Progenitor cell of endocrine pancreas (in vitro differentiated cells): ENCODE results near the gene TTC28. TPM values are rescaled to one million over a fixed set of nuclear protein-coding genes. Genes with fewer than 3 reads are reported as not detected.
A peak's percentile ranks its signal among the peaks of the same experiment; 100 is the strongest.

Experiments used
- DNase-seq: peaks from one replicate; pipeline ENCODE4 v3.0.0; 2021; ENCODE audit warnings: low spot score; ENCODE audit not compliant: unreplicated experiment
- H3K27ac Mint-ChIP-seq: 2 replicates; pipeline ENCODE4 v1.8.0; 2021; ENCODE audit warnings: mild to moderate bottlenecking, moderate library complexity, mixed read lengths
- H3K27me3 Mint-ChIP-seq: 2 replicates; pipeline ENCODE4 v1.8.0; 2021; ENCODE audit warnings: mixed read lengths
- H3K36me3 Mint-ChIP-seq: 2 replicates; pipeline ENCODE4 v1.8.0; 2022; ENCODE audit warnings: mixed read lengths; ENCODE audit not compliant: insufficient read depth
- H3K4me1 Mint-ChIP-seq: 2 replicates; pipeline ENCODE4 v1.8.0; 2021; ENCODE audit warnings: low read depth, mixed read lengths
- H3K4me3 Mint-ChIP-seq: 2 replicates; pipeline ENCODE4 v1.8.0; 2021; ENCODE audit warnings: low read depth, mild to moderate bottlenecking, moderate library complexity, mixed read lengths
- H3K9me3 Mint-ChIP-seq: 2 replicates; pipeline ENCODE4 v1.8.0; 2021; ENCODE audit warnings: low read depth, mixed read lengths
- CTCF ChIP-seq: fragments of 200-600 bp; sonication (generic); IDR thresholded peaks from one replicate; pipeline ENCODE4 v1.5.0; 2021; ENCODE audit warnings: antibody characterized with exemption, mild to moderate bottlenecking; ENCODE audit not compliant: unreplicated experiment
- total RNA-seq: library from RNA; stranded (reverse); gene quantifications from 2 replicates; pipeline ENCODE4 v1.2.1, GENCODE V29; 2021

The TTC28 gene
- total RNA-seq, 1 donor from 2014 or later: 35.2 TPM

- Mint-ChIP-seq H3K4me3 (no peak overlapping the region), H3K9me3 (peaks cover 4% of the 10 kb centered on the region), H3K4me1 (peaks cover 44% of the 10 kb centered on the region), H3K27ac (no peak overlapping the region), H3K36me3 (peaks cover 3% of the 10 kb centered on the region), H3K27me3 (no peaks in the 10 kb centered on the region)
- DNase-seq: no peak
- no peak for TF ChIP-seq CTCF
Observed at GRCh38 chr22:28034145-28034759, 645.4 kb downstream of the TTC28 start.

GRCh38 chr22:28032861-28033260 is 646.8 kb downstream of the TTC28 start:
- Mint-ChIP-seq H3K27ac (peak overlapping the region; percentile 79), H3K9me3 (peaks cover 4% of the 10 kb centered on the region), H3K4me1 (peaks cover 57% of the 10 kb centered on the region), H3K27me3 (no peaks in the 10 kb centered on the region), H3K36me3 (peaks cover 3% of the 10 kb centered on the region), H3K4me3 (no peak overlapping the region)
- no peak for DNase-seq
- no peak for TF ChIP-seq CTCF

GRCh38 chr22:28031383-28031922 is 648.2 kb downstream of the TTC28 start:
- TF ChIP-seq CTCF: no peak
- H3K36me3 Mint-ChIP-seq: no peaks in the 10 kb centered on the region
- no peak overlapping the region for H3K27ac Mint-ChIP-seq
- H3K27me3 Mint-ChIP-seq: no peaks in the 10 kb centered on the region
- peaks cover 2% of the 10 kb centered on the region for H3K9me3 Mint-ChIP-seq
- no peak for DNase-seq
- no peak overlapping the region for H3K4me3 Mint-ChIP-seq
- H3K4me1 Mint-ChIP-seq: peaks cover 67% of the 10 kb centered on the region

GRCh38 chr22:28030473-28030872 is 649.2 kb downstream of the TTC28 start:
- TF ChIP-seq CTCF: no peak
- H3K4me1 Mint-ChIP-seq: peaks cover 61% of the 10 kb centered on the region
- H3K27ac Mint-ChIP-seq: peak overlapping the region; percentile 83

GRCh38 chr22:28029956-28030355 is 649.7 kb downstream of the TTC28 start:
- no peaks in the 10 kb centered on the region for H3K9me3 Mint-ChIP-seq
- no peak for TF ChIP-seq CTCF
- no peaks in the 10 kb centered on the region for H3K36me3 Mint-ChIP-seq
- H3K27me3 Mint-ChIP-seq: no peaks in the 10 kb centered on the region
- no peak overlapping the region for H3K4me3 Mint-ChIP-seq
- peaks cover 60% of the 10 kb centered on the region for H3K4me1 Mint-ChIP-seq
- no peak for DNase-seq
- peak overlapping the region; percentile 92 for H3K27ac Mint-ChIP-seq

More at GRCh38 chr22:28030473-28030872, 649.2 kb downstream of the TTC28 start:
- H3K27me3 Mint-ChIP-seq: no peaks in the 10 kb centered on the region
- H3K36me3 Mint-ChIP-seq: no peaks in the 10 kb centered on the region
- no peak overlapping the region for H3K4me3 Mint-ChIP-seq
- DNase-seq: no peak
- H3K9me3 Mint-ChIP-seq: no peaks in the 10 kb centered on the region
